HG02642 (cell line): Measurements from ENCODE around the gene SGTA.

Source experiments
- ATAC-seq: cut with Tn5 transposase; IDR thresholded peaks from one replicate; pipeline ENCODE4 v1.9.1; 2021; ENCODE audit warnings: mild to moderate bottlenecking; ENCODE audit not compliant: unreplicated experiment, poor library complexity

Gene SGTA

DNA sequence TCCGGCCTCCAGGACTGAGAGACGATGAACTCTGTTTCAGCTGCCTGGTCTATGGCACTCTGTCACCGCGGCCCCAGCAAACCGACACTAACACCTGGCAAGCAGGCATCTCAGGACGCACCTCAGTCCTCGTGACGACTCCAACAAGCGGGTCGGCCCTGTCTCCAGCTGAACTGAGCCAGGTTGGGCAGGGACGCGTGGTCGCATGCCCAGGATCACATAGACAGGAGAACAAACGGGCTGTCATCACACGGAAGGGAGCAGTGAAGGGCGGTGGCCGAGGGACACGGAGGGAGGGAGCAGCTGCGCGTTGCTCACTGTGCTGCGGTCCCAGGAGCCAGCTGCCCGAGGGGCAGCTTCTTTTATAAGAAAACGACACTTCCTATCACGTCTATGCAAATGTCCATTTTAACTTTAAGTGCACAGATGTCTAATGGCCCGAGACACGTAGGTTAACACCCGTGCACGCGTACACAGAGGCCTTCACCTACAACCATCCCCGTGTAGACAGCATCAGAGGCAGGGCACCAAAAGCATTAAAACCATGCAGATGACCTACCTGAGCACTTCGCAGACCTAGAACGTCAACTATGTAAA, 8.9 kb downstream of the SGTA start:
- no peak for ATAC-seq

DNA sequence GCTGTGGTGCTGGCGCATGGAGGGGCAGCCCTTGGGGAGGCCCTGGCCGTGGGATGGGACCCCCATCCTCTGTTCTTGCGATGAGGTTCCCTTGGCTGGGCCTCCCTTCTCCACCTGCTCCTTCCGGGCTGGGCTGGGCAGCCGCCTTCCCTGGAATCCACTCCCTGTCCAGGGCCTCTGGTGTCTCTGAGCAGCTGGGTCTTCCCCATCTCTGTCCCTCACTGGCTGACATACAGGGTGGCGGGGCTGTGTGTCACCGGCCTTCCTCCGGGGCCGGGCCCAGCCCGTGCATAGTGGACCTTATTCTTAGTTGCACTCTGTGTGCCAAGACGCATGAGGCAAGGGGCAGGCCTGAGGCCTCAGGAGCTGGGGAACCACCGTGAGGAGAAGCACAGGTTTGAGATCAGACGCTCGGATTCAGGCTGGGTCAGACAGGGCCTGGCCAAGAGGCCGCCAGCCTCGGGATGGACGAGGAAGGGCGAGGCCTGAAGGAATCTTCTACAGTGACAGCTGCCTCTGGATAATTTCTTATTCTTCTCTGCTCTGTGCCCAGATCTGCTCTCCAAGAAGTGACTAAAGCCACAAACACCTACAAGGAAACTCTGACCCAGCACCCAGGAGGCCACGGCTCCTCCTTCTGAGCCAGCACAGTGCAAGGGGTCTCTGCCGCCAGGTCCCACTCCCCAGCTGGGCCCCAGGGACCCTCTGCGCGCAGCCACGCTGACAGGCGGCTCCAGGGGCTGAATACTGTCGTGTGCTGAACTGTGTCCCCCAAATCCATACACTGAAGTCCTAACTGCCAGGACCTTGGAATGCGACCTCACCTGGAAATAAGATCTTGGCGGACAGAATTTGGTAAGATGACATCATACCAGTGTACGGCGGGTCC, 11.0 kb downstream of the SGTA start:
- ATAC-seq: no peak

DNA sequence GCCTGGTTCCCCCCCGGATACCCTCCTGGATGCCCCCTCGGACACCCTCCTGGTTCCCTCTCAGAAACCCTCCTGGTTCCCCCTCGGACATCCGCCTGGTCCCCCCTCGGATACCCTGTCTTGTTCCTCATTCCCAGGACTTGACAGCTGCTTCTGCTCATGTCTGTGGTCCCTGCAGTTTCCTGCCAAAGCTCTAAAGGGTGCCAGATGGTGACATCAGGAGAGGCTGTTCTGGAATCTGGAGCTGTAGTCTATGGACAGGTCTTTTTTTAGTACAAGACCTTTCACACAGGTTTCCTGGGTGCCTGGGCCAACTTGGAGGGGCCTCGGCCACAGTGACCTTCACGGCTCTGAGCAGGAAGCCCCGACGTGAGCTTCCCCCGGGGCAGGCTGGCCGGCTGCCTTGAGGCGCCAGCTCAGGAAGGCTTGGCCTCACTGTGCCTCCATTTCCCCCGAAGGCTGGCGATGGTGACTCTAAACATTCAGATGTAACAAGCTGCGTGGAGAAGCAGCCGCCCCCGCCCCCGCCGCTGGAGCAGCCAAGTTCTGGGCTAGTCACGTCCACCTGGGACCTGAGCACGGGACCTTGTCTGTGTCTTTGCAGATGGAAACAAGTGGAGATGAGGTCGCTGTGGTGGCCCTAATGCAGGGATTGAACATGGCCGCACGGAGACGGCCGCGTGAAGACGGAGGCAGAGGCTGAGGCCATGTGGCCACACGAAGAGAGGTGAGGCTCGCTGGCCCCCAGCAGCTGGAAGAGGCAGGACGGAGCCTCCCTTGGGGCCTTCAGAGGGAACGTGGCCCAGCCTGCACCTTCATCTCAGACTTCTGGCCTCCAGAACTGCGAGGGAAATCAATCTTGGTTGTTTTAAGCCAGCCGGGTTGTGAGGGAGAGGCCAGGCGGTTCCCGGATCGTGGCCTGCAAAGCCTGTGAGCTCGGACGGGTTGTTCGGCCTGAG, 12.7 kb downstream of the SGTA start:
- no peak for ATAC-seq

DNA sequence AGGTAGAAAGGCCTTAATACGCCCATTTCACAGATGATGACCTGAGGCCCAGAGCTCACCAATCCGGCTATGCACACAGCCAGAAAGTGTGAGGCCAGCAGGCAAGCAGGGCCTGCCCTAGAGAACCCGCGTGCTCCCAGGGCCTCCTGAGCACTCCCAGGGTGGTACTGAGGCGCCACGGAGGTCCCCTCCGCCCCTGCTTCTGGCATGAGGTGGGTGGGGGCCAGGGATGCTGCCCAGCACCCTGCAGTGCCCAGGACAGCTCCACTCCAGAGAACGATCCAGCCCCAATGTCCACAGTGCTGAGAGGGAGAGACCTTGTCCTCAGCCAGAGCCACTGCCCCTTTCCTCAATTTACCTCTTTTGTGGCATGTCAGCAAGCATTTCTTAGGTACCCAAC, 13.9 kb downstream of the SGTA start:
- no peak for ATAC-seq

DNA sequence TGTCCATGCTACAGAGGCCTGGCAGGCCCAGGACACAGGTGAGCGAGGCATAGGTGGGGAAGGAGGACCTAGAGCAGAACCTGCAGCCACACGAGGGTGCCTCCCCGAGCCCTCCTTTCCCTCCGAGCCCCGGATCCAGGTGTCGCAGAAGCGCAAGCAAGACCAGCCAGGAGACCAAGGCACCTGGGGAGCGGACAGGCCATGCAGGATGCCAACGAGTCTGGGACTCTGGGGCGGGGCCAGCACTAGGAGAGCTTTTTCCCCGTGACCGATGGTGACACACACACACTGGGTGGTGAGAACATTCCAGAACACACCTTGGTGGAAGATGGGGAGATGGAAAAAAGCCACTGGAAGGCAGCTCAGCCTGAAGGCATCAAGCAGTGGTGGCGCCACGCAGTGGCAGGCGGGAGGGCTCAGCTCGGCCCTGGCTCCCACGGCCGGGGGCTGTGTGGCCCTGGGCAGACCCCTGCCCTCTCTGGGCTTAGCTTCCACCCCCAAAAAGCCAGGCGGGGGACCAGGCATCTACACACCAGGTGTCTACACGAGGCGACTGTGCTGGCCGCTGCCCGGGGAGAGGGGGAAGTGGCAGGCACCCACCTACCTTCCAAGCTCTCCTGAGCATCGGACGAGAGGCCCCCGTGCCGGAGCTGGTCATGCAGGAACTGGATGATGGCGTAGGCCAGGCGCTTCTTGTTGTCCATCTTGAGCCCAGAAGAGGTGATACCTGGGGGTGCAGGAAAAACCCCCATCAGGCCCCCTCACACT, 14.5 kb downstream of the SGTA start:
- ATAC-seq: no peak

DNA sequence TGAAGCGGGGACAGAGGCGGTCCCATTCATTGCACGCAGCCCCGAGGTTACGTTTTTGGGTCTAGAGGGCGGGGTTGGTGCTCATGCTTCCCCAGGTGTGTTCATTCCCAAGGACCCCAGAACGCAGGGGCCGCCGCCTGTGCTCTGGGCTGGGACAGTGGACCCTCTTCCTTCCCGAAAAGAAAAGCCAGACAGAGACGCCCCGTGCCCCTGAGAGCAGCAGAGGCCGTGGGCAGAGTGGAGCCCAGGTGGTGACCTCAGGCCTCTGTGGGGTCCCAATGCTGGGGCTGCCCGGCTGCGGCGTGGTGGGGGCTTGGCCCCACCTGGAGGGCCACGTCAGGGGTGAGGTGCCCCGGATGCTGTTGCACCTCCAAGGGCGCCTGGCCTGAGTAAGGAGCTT, 15.4 kb downstream of the SGTA start:
- no peak for ATAC-seq

DNA sequence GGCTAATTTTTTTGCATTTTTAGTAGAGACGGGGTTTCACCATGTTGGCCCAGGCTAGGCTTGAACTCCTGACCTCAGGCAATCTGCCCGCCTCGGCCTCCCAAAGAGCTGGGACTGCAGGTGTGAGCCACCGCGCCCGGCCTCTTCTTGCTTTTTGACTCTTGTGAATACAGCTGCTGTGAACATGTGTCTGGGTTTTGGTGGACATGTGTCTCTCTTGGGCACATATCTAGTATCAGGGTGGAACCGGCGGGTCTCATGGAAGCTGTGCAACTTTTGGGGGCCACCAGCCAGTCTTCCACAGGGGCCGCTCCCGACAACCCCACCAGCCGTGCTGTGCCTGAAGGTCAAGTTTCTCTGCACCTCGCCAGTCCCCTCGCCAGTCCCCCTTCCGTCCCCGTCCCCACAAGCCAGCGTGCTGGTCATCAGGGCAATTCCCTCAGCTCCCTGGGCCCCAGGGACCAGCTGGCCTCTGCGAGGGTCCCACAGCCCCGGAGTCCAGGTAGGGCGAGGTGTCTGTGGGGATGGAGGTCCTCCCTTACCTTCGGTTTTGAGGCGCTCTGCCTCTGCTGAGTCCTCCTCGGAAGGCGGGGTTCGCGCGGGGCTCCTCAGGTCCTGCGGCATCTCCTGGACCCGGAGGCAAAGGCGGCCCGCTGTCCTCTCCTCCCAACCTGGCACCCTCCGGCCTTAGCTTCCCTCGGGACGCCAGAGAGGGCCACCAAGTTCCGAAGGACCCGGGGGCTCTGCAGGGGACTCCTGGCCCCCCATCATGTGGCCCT, 16.3 kb downstream of the SGTA start:
- no peak for ATAC-seq

DNA sequence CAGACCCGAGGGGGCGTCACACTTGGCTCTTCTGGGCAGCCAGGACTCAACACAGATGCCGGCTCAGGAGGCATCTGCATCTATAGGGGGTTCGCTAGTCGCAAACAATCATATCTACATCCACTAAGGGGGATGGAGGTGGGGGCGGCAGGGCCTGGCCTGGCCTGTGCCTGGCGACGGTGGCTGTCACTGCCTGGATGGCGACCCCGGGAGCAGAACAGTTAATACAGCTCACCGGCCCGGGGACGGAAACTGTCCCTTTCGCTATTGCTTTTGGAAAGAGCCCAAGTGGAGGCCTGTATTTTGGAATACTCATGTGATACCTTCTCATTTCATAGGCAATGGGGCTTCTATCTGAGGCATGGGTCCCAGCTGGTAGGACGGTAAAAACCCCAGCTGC, 17.7 kb downstream of the SGTA start:
- ATAC-seq: no peak

DNA sequence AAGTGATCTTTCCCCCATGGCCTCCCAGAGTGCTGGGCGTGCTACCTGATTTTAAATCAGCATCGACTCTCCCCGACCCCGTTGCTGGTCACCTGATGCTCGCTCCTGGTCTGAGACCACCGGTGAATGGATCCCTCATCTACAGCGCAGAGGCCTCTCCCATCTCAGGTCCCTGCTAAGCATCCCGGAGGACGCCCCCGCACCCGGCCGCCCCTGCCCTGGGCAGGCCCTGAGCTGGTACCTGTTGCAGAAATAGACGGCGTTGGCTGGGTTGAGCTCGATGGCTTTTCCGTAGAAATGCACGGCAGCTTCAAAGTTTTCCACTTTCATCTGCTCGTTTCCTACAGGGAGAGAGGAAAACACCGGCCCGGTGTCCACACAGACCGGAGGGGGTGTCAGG, 18.1 kb downstream of the SGTA start:
- ATAC-seq: no peak

DNA sequence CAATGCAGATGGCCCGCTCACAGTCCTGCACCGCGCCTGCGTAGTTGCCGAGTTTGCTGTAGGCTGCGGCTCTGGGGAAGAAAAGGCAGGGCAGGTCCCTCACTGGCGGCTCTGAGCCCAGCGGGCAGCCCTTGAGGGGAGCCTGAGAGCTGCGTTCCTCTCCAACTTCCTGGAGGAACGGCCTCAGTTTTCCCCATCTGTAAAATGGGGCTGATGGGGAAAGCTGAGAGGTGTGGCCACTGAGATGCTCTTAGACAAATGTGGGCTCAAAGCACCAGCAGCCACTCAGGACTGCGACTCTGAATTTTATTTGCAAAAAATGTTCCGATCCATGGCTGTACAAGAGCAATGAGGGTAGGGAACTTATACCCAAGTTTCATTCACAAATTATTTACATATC, 19.4 kb downstream of the SGTA start:
- ATAC-seq: no peak

DNA sequence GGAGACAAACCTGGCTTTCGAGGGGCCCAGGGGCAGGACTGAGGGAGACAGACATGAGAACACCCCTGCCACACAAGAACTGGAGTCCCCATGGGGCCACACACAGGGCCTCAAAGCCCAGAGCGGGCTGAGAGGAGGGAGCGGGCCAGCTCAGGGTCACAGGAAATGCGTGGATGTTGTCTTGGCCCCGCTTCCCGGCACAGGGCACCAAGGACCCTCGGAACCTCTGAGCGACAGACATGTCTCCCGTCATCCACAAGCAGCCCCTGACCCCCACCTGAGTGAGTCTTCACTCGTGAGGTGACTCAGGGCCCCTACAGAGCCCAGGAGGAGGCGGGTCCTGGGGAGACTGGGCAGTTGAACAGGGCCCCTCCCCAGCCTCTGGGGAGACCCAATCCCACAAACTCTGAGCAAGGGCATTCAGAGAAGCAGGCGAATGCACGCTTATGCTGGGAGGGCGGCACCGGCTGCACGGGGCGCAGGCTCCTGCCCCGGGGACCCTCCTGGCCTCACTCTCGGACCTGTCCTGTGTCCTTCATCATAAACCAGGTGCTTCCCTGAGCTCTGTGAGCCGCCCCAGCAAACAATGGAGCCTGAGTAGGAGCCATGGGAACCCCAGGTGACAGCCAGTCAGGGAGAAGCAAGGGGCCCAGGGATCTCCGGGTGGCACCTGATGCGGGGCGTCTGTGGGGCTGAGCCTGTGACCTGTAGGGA, 20.1 kb downstream of the SGTA start:
- no peak for ATAC-seq

DNA sequence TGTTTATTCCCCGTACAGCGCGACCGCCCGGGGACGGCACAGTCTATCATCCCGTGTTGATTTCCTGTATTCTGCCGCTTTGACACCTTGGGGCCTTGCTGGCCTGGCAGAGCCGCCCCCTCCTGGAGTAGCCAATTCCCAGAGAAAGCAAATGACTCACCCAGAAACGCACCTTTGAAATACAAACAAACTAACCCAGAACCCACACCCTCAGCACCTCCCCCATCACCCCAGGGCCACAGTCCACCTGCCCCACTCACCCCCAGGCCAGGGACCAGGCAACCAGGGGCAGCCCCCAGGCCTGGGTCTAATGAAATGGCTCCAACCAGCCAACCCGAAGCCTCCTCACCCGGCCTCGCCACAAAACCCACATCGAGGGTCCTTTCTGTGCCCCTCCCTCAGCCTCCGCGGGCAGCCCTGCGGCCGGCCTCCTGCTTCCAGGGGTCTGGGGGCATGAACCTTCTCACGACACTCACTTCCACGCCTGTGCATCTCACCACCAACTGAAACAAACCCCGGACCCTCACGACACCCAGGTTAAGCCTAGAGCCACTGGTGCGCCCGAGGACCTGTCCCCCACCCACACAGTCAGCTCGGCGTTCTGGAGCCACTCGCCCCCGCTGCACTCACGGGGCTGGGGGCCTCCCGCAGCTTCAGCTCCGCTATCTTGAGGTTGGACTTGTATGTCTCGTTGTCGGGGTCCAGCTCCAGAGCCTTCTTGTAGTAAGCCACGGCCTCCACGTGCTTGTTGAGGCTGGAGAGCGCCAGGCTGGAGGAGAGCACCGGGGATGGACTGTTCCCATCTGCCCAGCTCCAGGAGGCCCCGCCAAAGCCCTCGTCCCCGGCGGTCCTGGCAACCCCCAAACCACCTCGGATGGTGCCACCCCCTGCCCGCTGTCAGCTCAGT, 20.9 kb downstream of the SGTA start:
- ATAC-seq: no peak

DNA sequence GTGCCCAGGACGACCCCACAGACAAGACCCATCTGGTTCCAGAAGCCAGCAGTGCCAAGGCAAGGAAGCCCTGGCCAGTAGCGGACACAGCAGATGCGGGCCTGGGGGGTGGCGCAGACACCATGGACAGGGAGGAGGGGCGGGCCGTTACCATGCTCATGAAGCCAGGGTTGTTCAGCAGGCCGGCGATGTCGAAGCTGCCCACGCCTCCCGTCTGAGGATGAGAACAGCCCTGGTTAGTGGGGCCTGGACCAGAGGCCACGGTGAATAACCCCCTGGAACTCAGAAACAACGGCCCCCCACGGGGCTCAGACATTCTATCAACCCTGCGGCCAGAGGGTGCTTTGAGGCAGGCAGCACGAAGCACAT, 21.8 kb downstream of the SGTA start:
- no peak for ATAC-seq

DNA sequence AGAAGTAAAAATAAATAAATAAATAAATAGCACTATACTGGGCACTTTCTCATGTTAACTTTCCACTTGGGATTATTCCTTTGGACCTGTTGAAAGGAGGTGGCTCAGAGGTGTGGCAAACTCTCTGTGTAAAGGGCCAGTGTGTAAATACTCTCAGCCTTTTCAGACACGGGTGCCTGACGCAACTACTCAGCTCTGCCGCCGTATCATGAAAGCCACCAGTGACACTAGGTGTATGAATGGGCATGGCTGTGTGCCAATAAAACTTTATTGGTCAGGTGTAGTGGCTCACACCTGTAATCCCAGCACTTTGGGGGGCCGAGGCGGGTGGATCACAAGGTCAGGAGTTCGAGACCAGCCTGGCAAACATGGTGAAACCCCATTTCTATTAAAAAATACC, 23.1 kb downstream of the SGTA start:
- no peak for ATAC-seq

DNA sequence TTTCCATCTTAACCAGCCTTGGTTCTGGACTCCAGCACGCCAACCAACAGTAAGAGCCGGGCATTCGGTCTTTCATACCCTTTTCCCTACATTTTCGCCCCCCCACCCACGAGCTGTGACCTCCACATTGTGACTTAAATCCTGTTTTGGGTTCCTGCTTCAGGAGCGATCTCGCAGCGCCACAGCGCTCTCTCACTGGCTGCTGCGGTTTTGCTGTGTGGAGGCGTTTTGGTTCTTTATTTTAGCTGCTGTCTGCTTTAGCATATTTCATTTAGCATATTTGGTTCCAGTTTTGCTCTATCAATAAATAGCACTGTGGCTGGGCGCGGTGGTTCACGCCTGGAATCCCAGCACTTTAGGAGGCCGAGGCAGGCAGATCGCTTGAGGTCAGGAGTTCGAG, 23.7 kb downstream of the SGTA start:
- ATAC-seq: no peak

DNA sequence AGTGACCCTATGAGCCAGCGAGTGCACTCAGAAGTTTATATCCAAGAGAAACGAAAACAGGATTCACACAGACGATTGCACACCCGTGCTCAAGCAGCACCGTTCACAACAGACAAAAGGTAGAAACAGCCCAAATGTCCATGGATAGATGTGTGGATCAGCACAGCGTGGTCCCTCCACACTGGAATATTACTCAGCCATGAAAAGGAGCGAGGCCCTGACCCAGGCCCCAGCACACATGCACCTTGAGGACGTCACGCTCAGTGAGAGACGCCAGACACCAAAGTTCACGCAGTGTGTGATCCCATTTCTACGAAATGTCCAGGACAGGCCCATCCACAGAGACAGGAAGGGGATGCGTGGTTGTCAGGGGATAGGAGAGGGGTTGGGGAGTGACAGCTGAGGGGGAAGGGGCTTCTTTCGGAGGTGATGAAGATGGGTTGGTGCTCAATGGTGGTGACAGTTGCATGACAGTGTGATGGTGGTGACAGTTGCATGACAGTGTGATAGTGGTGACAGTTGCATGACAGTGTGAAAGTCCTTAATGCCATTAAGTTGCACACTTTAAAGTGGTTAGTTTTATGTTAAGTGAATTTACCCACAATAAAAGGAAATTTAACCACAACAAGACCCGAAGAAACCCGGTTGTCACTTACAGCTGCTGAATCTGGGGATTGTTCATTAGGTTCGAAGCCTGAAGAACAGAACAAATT, 24.3 kb downstream of the SGTA start:
- no peak for ATAC-seq
